ENCODE data around the gene GRIN3B. TPM values are rescaled to one million over a fixed set of nuclear protein-coding genes. Genes with fewer than 3 reads are reported as not detected.
"Not testable (repeated sequence)": the region's sequence is repeated elsewhere in the genome, so short reads cannot be mapped to it uniquely, and the experiment has no call there.

The GRIN3B gene
- total RNA-seq, 4 donors from 2014 or later: 0.48 TPM; not detected in 3

GRCh38 chr19:954272-954671 is 45.9 kb upstream of the GRIN3B start:
- DNase-seq: no peak
- H3K27me3 ChIP-seq: no peaks in the 10 kb centered on the region
- no peaks in the 10 kb centered on the region for H3K4me1 ChIP-seq
- TF ChIP-seq, protein P1, sequence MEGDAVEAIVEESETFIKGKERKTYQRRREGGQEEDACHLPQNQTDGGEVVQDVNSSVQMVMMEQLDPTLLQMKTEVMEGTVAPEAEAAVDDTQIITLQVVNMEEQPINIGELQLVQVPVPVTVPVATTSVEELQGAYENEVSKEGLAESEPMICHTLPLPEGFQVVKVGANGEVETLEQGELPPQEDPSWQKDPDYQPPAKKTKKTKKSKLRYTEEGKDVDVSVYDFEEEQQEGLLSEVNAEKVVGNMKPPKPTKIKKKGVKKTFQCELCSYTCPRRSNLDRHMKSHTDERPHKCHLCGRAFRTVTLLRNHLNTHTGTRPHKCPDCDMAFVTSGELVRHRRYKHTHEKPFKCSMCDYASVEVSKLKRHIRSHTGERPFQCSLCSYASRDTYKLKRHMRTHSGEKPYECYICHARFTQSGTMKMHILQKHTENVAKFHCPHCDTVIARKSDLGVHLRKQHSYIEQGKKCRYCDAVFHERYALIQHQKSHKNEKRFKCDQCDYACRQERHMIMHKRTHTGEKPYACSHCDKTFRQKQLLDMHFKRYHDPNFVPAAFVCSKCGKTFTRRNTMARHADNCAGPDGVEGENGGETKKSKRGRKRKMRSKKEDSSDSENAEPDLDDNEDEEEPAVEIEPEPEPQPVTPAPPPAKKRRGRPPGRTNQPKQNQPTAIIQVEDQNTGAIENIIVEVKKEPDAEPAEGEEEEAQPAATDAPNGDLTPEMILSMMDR (IDR thresholded peaks at IDR 0.05): no peak
- no peak for TF ChIP-seq POLR2A (IDR thresholded peaks at IDR 0.05)
- intact Hi-C loops (cut with DNase I; ENCODE audit: low total_unique reads): no loop called here
- H3K36me3 ChIP-seq: no peaks in the 10 kb centered on the region
- no peak overlapping the region for H3K4me3 ChIP-seq
- H3K9me3 ChIP-seq: no peaks in the 10 kb centered on the region
- no peak overlapping the region for H3K27ac ChIP-seq

- Histone ChIP-seq H3K27me3 (no peaks in the 10 kb centered on the region), H3K36me3 (no peaks in the 10 kb centered on the region), H3K4me3 (no peak overlapping the region), H3K4me1 (no peaks in the 10 kb centered on the region), H3K9me3 (no peaks in the 10 kb centered on the region), H3K27ac (no peak overlapping the region)
- TF ChIP-seq POLR2A (IDR thresholded peaks at IDR 0.05): no peak
- TF ChIP-seq, protein P1 (IDR thresholded peaks at IDR 0.05): no peak
- intact Hi-C loops (cut with DNase I; ENCODE audit: low total_unique reads): no loop called here
- DNase-seq: no peak
Measured at GRCh38 chr19:954672-955494, 45.3 kb upstream of the GRIN3B start.

GRCh38 chr19:955803-956765 is 44.1 kb upstream of the GRIN3B start:
- TF ChIP-seq POLR2A (IDR thresholded peaks at IDR 0.05): no peak
- TF ChIP-seq, protein P1 (IDR thresholded peaks at IDR 0.05): no peak
- H3K27me3 ChIP-seq: no peaks in the 10 kb centered on the region
- H3K4me1 ChIP-seq: no peaks in the 10 kb centered on the region
- no peak for DNase-seq
- H3K4me3 ChIP-seq: no peak overlapping the region
- no peaks in the 10 kb centered on the region for H3K9me3 ChIP-seq
- H3K36me3 ChIP-seq: no peaks in the 10 kb centered on the region
- no peak overlapping the region for H3K27ac ChIP-seq
- intact Hi-C loops (cut with DNase I; ENCODE audit: low total_unique reads): no loop called here

- no peak for DNase-seq
- H3K9me3 ChIP-seq: no peaks in the 10 kb centered on the region
- H3K27me3 ChIP-seq: no peaks in the 10 kb centered on the region
- H3K36me3 ChIP-seq: no peaks in the 10 kb centered on the region
- TF ChIP-seq, protein P1 (IDR thresholded peaks at IDR 0.05): no peak
- no peak for TF ChIP-seq POLR2A (IDR thresholded peaks at IDR 0.05)
- intact Hi-C loops (cut with DNase I; ENCODE audit: low total_unique reads): no loop called here
- no peak overlapping the region for H3K27ac ChIP-seq
- no peak overlapping the region for H3K4me3 ChIP-seq
- H3K4me1 ChIP-seq: no peaks in the 10 kb centered on the region
Measured at GRCh38 chr19:956766-957440, 43.3 kb upstream of the GRIN3B start.

DNA sequence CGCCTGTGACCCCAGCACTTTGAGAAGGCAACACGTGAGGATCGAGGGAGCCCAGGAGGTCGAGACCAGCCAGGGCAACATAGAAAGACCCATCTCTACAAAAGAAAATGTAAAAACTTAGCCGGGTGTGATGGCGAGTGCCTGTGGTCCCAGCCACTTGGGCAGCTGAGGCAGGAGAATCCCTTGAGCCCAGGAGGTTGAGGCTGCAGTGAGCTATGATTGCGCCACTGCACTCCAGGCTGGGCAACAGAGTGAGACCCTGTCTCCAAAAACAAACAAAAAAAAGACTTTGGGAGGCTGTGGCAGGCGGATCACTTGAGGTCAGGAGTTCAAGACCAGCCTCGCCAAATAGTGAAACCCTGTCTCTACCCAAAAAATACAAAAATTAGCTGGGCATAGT is 42.6 kb upstream of the GRIN3B start:
- H3K27me3 ChIP-seq; H3K4me1 ChIP-seq; H3K9me3 ChIP-seq; intact Hi-C loops (cut with DNase I; ENCODE audit: low total_unique reads); H3K27ac ChIP-seq; H3K4me3 ChIP-seq; DNase-seq; H3K36me3 ChIP-seq: not testable (repeated sequence)

Data from uterus (tissue), 4 donors.